ENCODE results near the gene SRD5A1. TPM values are rescaled to one million over a fixed set of nuclear protein-coding genes. Genes with fewer than 3 reads are reported as not detected.

The SRD5A1 gene
- total RNA-seq, 1 donor from 2014 or later = 21.6 TPM

GRCh38 chr5:6683241-6683640 lies 50.0 kb downstream of the SRD5A1 start:
- no peak overlapping the region for H3K4me3 Mint-ChIP-seq (ENCODE audit: unreplicated experiment)
- H3K9me3 Mint-ChIP-seq (ENCODE audit: unreplicated experiment) = no peaks in the 10 kb centered on the region
- H3K27ac Mint-ChIP-seq (ENCODE audit: unreplicated experiment) = no peak overlapping the region
- no peaks in the 10 kb centered on the region for H3K36me3 Mint-ChIP-seq (ENCODE audit: low read depth, unreplicated experiment)
- TF ChIP-seq CTCF (IDR thresholded peaks at IDR 0.05; ENCODE audit: unreplicated experiment) = no peak
- DNase-seq (ENCODE audit: low spot score) = no peak
- H3K4me1 Mint-ChIP-seq (ENCODE audit: unreplicated experiment) = peaks cover 4% of the 10 kb centered on the region
- no peaks in the 10 kb centered on the region for H3K27me3 Mint-ChIP-seq (ENCODE audit: unreplicated experiment)

- no peaks in the 10 kb centered on the region for H3K27me3 Mint-ChIP-seq (ENCODE audit: unreplicated experiment)
Observed at GRCh38 chr5:6684075-6684474, 50.8 kb downstream of the SRD5A1 start.

GRCh38 chr5:6686501-6686900 lies 53.3 kb downstream of the SRD5A1 start:
- Mint-ChIP-seq H3K36me3 (ENCODE audit: low read depth, unreplicated experiment) (no peaks in the 10 kb centered on the region), H3K9me3 (ENCODE audit: unreplicated experiment) (no peaks in the 10 kb centered on the region), H3K4me3 (ENCODE audit: unreplicated experiment) (peak overlapping the region; percentile 68), H3K4me1 (ENCODE audit: unreplicated experiment) (peaks cover 4% of the 10 kb centered on the region), H3K27me3 (ENCODE audit: unreplicated experiment) (no peaks in the 10 kb centered on the region), H3K27ac (ENCODE audit: unreplicated experiment) (no peak overlapping the region)
- no peak for TF ChIP-seq CTCF (IDR thresholded peaks at IDR 0.05; ENCODE audit: unreplicated experiment)
- DNase-seq (ENCODE audit: low spot score) = no peak

More at GRCh38 chr5:6684075-6684474, 50.8 kb downstream of the SRD5A1 start:
- H3K27ac Mint-ChIP-seq (ENCODE audit: unreplicated experiment) = no peak overlapping the region
- peaks cover 4% of the 10 kb centered on the region for H3K4me1 Mint-ChIP-seq (ENCODE audit: unreplicated experiment)
- TF ChIP-seq CTCF (IDR thresholded peaks at IDR 0.05; ENCODE audit: unreplicated experiment) = no peak
- no peak overlapping the region for H3K4me3 Mint-ChIP-seq (ENCODE audit: unreplicated experiment)
- no peaks in the 10 kb centered on the region for H3K36me3 Mint-ChIP-seq (ENCODE audit: low read depth, unreplicated experiment)
- DNase-seq (ENCODE audit: low spot score) = no peak
- H3K9me3 Mint-ChIP-seq (ENCODE audit: unreplicated experiment) = no peaks in the 10 kb centered on the region

GRCh38 chr5:6686915-6687409 lies 53.7 kb downstream of the SRD5A1 start:
- Mint-ChIP-seq H3K9me3 (ENCODE audit: unreplicated experiment) (no peaks in the 10 kb centered on the region), H3K27ac (ENCODE audit: unreplicated experiment) (no peak overlapping the region), H3K4me3 (ENCODE audit: unreplicated experiment) (peak overlapping the region; percentile 37), H3K4me1 (ENCODE audit: unreplicated experiment) (peaks cover 4% of the 10 kb centered on the region), H3K36me3 (ENCODE audit: low read depth, unreplicated experiment) (no peaks in the 10 kb centered on the region), H3K27me3 (ENCODE audit: unreplicated experiment) (no peaks in the 10 kb centered on the region)
- peak; percentile 66 for DNase-seq (ENCODE audit: low spot score)
- TF ChIP-seq CTCF (IDR thresholded peaks at IDR 0.05; ENCODE audit: unreplicated experiment) = no peak

GRCh38 chr5:6687505-6687904 lies 54.3 kb downstream of the SRD5A1 start:
- Mint-ChIP-seq H3K4me3 (ENCODE audit: unreplicated experiment) (peak overlapping the region; percentile 4), H3K27me3 (ENCODE audit: unreplicated experiment) (no peaks in the 10 kb centered on the region), H3K27ac (ENCODE audit: unreplicated experiment) (no peak overlapping the region), H3K36me3 (ENCODE audit: low read depth, unreplicated experiment) (no peaks in the 10 kb centered on the region), H3K9me3 (ENCODE audit: unreplicated experiment) (no peaks in the 10 kb centered on the region), H3K4me1 (ENCODE audit: unreplicated experiment) (peaks cover 4% of the 10 kb centered on the region)
- no peak for TF ChIP-seq CTCF (IDR thresholded peaks at IDR 0.05; ENCODE audit: unreplicated experiment)
- DNase-seq (ENCODE audit: low spot score) = no peak

All from endothelial cell (in vitro differentiated cells).